LNCaP clone FGC (cell line): ENCODE data around the gene ESD.

Experiments used
- DNase-seq: peaks from one replicate; pipeline ENCODE4 v3.0.0-alpha.2; 2011; ENCODE audit warnings: low read depth
- H3K4me3 ChIP-seq: 2 replicates; pipeline ENCODE4 v1.5.1; 2011; ENCODE audit warnings: mild to moderate bottlenecking, low read depth, low read length, control low read depth
- TF ChIP-seq, protein P1 (sequence below): IDR thresholded peaks from 2 replicates; pipeline ENCODE4 v1.5.1; 2012; ENCODE audit warnings: mild to moderate bottlenecking; ENCODE audit not compliant: control insufficient read depth, insufficient read depth; ENCODE audit errors: extremely low read depth

The ESD gene

DNA sequence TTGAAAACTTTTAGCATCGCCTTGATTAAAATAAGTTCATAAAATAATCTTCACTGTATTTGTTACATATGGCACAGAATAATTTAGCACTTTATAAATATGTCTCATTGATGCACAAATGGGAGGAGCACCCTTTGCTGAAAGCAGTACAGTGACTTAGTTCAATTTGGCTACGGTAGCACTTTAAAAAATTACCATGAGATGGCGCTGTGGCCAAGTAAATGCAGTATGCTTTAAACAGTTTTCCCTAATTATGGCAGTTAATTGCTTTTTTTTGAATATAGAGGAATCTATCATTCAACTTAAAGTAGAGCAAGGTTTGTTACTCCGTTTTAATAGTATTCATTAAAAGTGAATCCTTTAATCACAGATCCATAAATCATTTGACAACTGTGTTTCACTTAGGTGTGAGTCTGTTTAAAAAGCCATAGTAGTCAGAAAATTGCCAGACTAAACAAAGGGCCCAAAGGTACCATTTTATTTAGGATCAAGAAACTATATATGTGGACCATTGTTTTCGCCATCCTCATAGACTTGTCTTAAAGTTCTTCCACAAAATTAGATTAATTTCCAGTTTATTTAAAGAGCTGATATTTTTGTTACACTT, 34.7 kb upstream of the ESD start:
- DNase-seq = no peak
- TF ChIP-seq, protein P1, sequence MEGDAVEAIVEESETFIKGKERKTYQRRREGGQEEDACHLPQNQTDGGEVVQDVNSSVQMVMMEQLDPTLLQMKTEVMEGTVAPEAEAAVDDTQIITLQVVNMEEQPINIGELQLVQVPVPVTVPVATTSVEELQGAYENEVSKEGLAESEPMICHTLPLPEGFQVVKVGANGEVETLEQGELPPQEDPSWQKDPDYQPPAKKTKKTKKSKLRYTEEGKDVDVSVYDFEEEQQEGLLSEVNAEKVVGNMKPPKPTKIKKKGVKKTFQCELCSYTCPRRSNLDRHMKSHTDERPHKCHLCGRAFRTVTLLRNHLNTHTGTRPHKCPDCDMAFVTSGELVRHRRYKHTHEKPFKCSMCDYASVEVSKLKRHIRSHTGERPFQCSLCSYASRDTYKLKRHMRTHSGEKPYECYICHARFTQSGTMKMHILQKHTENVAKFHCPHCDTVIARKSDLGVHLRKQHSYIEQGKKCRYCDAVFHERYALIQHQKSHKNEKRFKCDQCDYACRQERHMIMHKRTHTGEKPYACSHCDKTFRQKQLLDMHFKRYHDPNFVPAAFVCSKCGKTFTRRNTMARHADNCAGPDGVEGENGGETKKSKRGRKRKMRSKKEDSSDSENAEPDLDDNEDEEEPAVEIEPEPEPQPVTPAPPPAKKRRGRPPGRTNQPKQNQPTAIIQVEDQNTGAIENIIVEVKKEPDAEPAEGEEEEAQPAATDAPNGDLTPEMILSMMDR = peak; percentile 58
- no peak overlapping the region for H3K4me3 ChIP-seq

- no peak for DNase-seq
- no peak overlapping the region for H3K4me3 ChIP-seq
- TF ChIP-seq, protein P1 = no peak
These were observed 33.5 kb upstream of the ESD start for GRCh38 chr13:46830405-46831005.

- H3K4me3 ChIP-seq = no peak overlapping the region
- no peak for DNase-seq
- TF ChIP-seq, protein P1 = no peak
These were observed 25.6 kb upstream of the ESD start for GRCh38 chr13:46822551-46822950.

DNA sequence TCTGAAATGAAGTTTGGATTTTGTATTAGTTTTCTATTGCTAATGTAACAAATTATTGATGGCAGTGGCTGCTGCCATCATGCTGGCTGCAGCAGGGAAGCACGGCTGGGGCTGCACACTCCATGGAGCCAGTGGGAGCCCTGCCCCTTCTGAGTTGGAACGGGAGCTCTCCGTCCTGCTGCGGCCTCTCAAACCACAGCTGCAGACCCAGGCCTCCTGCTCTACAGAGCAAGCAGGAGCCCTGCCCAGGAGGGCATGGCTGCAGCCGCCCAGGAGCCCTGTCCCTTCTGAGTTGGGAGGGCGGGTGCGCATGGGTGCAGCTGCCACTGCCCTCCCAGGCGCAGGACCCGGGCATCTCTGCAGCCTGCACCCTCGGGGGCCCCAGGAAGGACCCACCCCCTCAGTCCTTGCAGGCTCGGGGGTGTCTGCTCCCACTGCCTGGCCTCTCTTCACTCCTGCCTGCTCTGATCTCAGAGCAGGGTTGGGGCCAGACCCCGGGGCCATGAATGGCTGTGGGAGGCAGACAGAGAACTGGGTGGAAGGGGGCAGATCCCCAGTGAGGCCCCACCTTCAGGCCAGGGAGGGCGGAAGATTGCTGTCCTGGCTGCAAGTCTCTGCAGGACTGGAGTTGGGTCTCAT, 21.0 kb upstream of the ESD start:
- DNase-seq = no peak
- no peak overlapping the region for H3K4me3 ChIP-seq
- TF ChIP-seq, protein P1 = no peak

GRCh38 chr13:46817095-46817494, 20.1 kb upstream of the ESD start:
- DNase-seq = no peak
- TF ChIP-seq, protein P1 = no peak
- H3K4me3 ChIP-seq = no peak overlapping the region

DNA sequence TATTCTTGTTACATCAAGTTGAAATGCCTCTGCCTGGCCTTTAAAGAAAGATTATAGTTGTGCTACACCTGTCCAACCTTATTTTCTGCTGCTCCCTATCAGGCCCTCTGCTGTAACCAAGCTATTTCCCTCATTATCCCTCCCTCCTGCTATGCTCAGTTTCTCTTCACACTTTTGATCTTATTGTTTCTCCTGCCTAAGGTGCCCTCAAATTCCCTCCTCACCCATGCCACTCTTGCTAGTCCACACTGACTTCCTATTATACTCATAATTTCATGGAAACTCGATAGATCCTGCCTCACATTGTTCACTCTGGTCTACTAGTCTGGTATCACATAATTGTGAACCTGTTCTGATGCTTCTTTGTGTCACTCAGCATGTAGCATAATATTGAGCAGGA, 19.4 kb upstream of the ESD start:
- no peak for DNase-seq
- TF ChIP-seq, protein P1 = no peak
- no peak overlapping the region for H3K4me3 ChIP-seq
